NOMO-1 (cell line): ENCODE results near the gene OASL.
A peak's percentile ranks its signal among the peaks of the same experiment; 100 is the strongest.

Experiments
- DNase-seq, 2 experiments: peaks; one replicate each; lab custom pipeline; 2025; ENCODE audit not compliant: unreplicated experiment in 2 of 2; lab: John Stamatoyannopoulos, UW

OASL gene

DNA sequence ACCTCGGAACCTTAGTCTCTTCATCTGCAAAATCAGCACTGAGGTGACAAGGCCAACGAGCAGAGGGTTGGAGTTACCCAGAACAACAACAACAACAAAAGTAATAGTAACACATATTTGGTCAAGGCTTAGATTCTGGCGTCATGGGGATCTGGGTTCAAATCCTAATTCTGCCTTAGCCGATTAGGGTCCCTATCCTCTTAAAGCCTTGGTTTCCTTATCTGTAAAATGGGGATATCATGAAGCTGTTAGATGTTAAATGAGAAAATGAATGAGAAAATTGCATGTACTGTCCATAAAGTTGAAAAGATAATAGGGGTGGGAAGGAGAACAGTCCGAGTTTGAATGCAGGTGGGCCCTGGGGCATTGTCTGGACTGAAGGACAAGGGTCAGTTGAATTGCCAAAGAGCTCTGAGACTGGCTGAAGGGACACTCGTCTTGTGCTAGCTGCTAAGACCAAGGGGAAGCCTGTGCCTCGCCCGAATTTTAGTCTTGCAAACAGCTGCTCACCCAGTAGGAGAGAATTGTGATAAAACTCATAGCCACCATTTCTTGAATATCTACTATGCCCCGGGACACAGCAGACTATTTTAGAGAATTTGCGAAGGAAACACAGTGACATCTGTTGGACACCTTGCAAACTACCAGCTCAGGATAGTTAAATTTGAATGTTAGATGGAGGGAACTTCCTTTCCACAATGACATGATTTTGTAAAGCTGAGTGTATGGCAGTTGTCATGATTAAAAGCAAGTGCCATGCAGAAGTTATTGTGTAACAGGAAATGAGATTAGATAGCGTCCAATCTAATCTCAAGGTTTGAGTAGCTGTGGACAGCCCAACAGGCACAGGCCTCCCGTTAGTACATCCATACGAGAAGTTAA lies 67.5 kb downstream of the OASL start:
- DNase-seq, result peak; percentile 83 to 98

GRCh38 chr12:120970310-120970709 lies 68.7 kb downstream of the OASL start:
- no peak for DNase-seq
